ENCODE data around the gene PTGFR.
A peak's percentile ranks its signal among the peaks of the same experiment; 100 is the strongest.

PTGFR gene

DNA sequence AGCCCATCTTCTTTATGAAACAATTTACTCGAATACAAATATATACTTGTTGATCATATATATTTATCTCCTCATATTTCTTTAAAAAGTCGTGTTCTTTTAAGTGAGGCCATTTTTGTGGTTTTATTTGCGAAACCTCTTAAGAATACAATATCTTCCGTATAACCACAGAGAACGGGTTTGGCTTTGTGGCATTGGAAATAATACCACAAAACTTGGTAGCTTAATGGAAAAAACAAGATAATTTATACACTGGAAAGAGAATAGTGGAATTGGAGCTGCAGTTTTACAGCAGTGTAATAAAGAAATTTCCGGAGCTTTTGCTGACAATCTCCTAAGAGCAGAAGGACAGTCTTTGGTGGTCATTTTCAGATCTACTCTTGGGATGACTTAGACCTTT lies 29.4 kb downstream of the PTGFR start:
- no peak for DNase-seq (ENCODE audit: low read depth)

DNA sequence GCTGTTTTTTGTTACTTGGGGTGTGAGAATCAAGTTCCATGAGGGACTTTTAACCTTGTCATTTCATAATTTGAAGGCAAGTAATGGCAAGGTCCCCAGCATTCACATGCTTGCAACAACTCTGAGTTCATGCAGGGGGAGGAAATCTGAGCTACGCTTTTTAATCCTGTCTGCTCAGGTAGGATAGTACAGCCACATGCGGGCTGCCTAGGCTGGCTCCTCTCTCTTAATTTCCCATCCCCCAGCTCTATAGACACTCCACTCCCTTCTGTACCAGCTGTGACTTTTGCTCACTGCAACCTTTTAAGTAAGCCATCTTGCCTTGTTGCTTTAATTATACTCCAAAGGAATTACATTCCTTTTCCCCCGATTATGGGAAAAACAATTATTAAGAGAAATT lies 30.1 kb downstream of the PTGFR start:
- no peak for DNase-seq (ENCODE audit: low read depth)

DNA sequence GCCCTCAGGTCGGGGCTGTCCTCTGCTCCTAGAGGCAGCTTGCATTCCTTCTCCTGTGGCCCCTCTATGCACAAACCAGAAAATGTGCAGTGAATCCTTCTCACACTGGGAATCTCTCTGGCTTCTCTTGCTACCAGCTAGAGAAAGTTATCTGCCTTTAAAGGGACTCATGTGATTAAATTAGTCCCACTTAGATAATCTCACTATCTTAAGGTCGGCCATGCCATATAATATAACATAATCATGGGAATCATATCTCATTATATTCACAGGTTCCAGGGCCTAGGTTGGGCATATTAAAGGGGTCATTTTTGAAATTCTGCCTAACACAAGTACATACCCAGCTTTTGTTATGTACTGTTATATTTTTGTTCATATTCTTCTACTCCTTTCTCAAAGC lies 31.4 kb downstream of the PTGFR start:
- DNase-seq (ENCODE audit: low read depth) = no peak

DNA sequence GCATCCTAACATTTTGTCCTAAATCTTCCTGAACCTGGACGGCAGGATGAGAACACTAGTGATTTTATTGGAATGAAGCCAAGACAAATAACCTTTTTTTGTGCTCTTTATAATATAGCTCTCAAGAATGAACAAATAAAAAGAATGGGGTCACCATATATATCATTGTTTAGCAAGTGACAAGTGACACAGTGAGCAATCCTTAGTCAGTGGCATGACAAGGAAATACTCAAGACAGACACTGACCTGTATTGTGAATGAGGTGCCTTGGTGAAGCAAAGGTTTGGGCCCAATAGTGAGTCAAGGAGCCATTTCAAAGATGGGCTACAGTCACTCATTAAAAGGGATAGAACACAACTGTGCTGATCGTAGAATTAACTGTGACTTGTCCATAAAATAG lies 35.7 kb downstream of the PTGFR start:
- DNase-seq (ENCODE audit: low read depth) = no peak

DNA sequence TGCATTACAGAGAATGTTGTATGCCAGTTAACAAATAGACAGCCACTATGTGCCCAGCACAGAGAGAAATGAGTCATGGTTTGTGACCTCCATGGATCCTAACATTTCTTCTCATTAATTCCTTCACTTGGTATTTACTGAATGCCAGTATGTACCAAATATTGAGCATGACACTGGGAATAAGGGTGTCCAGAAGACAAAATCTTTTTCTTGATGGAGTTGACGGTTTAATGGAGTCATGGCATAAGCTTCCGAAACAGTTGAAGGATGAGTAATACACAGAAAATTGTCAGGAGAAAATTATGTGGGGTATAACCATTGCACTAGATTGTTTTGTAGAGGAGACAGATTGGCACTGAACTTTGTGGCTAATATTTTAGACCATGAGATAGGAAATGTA lies 36.9 kb downstream of the PTGFR start:
- no peak for DNase-seq (ENCODE audit: low read depth)

DNA sequence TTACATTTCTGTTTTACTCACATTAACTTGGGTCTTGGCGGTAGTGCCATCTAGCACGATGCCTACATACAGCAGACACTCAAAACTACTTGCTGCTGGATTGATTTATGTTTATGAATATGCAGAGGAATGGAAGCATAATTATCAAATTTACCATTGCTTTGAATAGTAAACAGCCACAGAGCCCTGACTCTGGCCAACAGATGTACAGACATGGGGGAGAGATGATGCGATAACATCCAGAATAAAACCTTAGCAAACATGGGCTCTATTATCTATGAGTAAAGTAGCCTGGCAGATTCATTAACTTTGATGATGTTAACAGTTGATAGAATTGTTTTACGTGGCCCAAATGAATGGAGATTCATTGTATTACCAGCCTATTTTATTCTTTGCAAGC lies 42.8 kb downstream of the PTGFR start:
- DNase-seq (ENCODE audit: low read depth) = no peak

DNA sequence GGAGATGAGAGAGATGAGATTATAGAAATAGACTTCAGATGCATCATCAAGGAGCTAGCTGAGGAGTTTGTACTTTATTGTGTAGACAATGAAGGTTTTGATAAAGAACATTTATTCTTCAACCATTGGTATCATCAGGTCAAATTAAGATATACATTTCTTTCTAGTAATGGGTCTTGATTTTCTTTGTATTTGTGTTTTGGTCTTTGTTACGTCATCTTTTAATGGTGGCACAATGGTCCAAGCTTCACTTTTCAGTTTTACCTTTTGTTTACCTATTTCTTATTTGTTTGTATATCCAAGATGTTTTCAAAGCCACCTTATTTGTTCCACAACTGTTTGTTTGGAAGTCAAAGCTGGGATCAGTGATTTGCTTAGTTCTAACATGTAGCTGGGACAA lies 44.5 kb downstream of the PTGFR start:
- DNase-seq (ENCODE audit: low read depth) = no peak

DNA sequence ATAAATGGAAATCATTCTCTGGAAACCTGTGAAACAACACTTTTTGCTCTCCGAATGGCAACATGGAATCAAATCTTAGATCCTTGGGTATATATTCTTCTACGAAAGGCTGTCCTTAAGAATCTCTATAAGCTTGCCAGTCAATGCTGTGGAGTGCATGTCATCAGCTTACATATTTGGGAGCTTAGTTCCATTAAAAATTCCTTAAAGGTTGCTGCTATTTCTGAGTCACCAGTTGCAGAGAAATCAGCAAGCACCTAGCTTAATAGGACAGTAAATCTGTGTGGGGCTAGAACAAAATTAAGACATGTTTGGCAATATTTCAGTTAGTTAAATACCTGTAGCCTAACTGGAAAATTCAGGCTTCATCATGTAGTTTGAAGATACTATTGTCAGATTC lies 45.7 kb downstream of the PTGFR start:
- DNase-seq (ENCODE audit: low read depth) = peak; percentile 54

DNA sequence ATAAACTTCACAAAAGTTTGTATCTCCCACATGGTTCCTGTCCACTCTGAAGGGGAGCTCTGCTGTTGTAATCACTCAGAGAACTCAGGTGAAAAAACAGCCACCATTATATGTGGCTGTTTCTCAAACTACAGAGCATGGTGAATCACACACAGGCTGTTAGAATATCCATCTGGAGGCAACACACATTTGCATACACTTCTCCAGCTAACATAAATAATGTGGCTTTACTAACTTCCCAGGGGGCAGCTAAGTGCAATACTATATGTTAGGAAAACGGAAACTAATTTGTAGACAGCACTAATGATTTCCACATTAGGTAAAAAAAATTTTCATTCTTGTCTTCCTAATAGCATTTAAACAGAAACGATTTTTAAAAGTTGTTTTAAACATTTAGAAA lies 49.3 kb downstream of the PTGFR start:
- DNase-seq (ENCODE audit: low read depth) = peak; percentile 36

DNA sequence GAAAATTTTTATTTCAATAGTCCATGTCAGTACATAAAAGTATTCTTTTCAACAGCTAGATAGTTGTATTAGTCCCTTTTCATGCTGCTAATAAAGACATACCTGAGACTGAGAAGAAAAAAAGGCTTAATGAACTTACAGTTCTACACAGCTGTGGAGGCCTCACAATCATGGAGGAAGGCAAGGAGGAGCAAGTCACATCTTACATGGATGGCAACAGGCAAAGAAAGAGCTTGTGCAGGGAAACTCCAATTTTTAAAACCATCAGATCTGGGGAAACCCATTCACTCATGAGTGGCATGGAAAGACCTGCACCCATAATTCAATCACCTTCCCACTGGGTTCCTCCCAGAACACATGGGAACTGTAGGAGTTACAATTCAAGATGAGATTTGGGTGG lies 50.7 kb downstream of the PTGFR start:
- no peak for DNase-seq (ENCODE audit: low read depth)

DNA sequence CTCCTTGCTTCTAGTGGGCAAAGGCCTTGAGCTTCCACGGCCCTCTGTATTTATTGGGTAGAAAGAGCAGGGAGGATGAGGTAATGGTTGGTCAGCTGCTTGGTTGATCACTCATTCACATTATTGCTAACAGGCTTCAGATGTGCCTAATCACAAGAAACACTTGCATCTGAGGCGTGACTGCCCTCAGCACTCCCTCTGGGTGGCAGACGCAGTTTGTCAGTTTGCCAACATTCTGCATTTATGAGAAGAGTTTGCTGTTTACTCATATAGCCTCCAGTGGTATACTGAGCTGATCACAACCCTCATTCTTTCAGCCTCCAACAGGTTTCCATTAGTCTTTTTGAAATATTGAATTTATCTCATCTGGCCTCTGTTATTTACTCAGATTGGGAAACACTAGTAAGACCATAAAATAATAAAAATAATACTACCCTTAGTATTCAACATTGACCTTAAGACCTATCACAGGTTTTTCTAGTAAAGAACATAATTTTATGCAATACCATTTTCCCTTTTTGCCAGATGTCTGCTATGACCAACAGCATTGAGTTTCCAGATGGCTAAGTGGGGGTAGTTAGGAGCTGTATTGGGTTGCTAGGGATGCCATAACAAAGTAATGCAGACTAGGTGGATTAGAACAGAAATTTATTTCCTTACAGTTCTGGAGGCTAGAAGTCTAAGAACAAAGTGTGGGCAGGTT lies 53.3 kb downstream of the PTGFR start:
- no peak for DNase-seq (ENCODE audit: low read depth)

DNA sequence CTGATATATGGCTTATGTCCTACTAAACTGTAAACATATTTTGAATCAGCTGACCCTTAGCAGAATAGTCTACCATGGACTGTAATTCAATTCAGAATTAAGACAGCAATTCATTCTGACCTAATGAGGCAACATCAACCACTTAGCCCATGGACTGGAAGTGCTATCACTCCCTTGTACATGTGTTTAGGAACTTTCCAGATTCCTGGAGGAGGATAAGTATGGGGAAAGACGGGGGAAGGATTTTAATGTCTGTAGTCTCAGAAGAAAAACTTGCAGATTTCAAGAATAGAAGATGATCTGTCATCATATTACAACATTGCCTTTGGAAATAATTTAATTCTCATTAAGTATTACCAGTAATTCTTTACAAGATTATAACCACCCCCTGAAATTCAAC lies 56.3 kb downstream of the PTGFR start:
- DNase-seq (ENCODE audit: low read depth) = no peak

DNA sequence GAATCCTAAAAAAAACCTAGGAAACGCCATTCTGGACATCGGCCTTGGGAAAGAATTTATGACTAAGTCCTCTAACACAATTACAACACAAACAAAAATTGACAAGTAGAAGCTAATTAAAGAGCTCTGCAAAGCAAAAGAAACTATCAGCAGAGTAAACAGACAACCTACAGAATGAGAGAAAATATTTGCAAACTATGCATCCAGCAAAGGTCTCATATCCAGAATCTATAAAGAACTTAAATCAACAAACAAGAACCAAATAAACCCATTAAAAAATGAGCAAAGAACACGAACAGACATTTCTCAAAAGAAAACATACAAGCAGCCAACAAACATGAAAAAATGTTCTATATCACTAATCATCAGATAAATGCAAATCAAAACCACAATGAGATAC lies 58.6 kb downstream of the PTGFR start:
- DNase-seq (ENCODE audit: low read depth) = no peak

DNA sequence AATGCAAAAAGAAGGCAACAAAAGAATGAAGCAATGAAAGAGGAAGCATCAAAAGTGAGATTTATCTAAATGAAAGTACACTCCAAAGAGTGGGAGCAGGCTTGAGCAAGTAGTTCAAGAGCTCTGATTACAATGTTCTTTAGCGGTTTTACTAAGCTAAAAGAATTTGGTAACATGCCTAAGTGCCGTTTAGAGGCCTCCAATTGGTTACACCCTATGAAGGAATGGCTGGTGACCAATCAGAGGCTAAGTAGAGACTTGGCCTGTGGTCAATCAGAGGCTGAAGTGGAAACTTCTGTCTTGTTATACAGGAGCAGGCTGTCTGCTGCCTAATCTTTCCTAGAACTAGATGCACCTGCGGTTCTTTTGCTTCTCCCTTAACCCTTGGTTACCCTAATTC lies 59.1 kb downstream of the PTGFR start:
- no peak for DNase-seq (ENCODE audit: low read depth)

DNA sequence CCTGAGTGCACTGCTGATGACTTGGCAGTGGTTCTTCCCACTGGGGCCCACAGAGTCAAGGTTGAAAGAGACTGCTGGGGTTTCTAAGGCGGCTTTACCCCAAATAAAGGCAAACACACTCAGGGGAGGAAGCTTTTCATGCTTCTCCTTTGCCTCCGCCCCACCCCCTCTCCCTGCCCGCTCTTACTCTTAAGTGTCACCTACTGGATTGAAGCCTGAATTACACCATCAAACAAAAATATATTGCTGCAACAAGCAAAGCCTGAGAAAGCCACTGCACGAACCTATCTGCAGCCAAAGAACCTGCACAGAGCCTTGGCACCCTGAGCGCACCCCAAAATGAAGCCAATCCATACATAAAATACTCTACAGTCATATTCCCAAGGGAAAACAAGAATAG lies 63.1 kb downstream of the PTGFR start:
- DNase-seq (ENCODE audit: low read depth) = peak; percentile 30

DNA sequence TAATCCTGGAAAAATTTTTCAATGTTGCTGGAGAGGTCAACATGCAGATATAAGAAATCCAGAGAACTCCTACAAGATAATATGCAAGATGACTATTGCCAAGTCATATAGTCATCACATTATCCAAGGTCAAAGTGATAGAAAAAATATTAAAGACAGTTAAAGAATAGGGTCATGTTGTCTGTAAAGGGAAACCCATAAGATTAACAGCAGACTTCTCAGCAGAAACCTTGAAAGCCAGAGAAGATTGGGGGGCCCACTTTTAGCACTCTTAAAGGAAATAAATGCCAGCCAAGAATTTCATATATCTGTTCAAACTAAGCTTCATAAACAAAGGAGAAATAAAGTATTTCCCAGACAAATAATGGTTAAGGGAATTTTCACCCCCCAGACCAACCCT lies 64.1 kb downstream of the PTGFR start:
- DNase-seq (ENCODE audit: low read depth) = no peak

DNA sequence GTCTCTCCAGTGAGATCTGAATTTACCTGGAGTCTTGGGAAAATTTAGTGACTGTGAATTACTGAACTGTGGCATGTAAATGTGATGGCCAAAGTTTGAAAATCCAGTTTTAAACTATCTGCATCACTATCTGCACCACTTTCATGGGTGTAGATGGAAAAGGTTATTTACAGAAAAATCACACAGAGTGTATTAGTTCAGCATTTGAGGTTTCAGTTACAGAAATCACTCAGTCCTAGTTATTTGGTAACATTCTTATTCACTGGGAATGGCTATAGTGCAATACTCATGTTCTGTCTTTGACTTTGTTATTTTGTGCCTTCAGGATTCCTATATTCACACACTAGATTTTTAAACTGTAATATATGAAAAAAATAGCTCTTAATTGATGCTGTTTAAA lies 68.9 kb downstream of the PTGFR start:
- DNase-seq (ENCODE audit: low read depth) = no peak

DNA sequence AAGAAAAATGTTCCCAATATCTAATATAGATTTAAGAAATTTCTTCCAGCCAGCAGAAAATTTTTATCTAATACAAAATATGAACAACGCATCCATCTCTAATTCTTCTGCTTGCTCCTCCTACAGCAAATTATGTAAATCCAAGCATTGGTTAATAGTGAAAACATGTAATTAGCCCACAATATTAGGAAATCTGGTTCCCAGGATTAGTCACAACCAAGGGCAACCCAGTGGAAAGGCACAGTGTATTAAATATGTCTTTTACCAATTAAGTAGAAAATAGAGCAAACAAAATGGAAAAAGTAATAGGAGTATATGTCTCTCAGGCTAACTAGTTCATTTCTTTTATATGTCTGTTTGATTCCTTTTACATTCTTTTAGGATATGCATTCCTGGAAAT lies 70.0 kb downstream of the PTGFR start:
- DNase-seq (ENCODE audit: low read depth) = no peak

DNA sequence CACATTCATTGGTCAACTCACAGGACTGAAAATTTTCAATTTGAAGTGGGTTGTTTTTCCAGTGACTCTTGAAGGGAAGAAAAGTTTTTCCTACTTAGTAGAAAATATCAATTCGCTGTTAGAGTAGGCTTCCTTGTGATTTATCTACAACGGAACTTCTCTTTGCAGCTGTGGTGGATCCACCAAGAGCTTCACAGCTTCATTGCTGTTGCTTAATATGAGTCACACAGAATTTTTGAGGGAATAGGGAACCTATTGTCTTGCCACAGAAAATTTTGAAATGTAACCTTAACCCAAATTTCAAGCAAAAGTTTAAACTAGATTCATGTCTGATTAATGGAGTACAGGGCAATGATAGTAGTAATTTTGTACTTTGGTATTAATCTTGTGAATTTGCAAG lies 71.1 kb downstream of the PTGFR start:
- no peak for DNase-seq (ENCODE audit: low read depth)

DNA sequence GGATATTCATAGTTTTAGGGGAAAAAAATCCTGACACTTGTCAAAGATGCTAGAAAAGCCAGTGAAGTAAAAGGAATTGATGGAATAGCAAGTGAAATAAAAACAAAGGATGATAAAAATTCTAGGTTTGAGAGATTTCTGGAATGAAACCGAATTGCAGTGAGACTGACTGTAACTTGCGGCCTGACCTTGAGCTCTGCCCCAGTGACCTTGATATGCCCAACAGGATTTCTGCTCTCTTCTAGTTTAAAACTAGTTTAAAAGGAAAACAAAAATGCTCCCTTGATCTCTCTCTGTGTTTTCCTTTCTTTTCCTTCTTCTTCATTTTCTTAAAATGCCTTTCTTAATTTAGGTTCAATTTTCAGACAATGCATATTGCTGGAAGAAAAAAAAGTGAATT lies 74.6 kb downstream of the PTGFR start:
- DNase-seq (ENCODE audit: low read depth) = no peak

DNA sequence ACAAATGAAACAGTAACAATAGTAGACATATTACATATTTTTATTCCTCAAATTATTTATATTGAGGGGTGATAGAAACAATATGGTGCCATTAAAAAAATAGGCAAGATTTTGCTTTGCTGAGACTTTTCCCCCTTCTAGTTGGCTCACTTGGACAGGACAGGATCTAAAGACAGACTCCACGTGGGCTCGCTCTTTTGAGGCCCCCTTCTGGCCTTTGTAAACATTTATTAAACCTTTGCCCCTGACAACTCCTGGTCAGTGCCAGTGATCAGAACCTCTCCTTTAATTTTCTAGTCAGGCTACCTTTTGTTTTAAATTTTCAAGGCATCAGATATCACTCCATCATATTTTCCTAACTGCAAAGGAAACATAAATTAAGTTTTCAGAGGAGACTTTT lies 79.8 kb downstream of the PTGFR start:
- DNase-seq (ENCODE audit: low read depth) = no peak

DNA sequence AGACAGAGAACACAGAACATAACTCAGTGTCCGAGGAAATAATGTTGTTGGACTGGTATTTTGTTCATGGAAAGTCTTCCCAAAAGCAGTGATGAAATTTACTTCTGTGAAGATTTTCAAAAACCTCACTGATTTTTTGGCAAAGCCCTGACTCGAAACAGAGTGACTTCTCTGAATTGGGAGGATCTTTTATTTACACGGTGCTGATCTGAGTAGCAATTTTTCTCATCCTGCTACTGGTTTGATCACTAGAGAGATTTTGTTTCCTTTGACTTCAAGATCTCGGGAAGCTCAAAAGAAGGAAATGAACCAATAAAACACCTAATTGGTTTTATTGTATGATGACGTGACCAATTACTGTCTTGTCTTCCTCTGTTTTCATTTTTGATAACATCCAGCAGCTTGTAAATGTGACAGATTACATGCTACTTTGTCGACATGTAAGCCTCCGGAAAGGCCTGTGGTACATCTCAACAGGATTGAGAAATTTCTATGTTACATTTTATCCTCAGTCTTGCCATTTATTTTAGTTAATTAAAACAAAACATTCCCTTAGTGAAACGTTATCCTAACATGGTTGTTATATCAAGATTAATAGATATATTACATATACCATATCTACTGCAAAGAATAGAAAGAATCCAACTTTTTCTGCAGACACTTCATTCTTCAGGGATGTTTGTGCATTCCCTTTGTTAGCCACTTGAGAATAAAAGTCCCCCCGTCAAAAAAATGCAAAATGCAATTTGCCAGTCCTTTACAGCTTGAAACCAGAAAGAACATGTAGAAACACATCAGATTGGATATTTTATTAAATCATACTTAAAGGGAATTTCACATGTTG lies 86.7 kb downstream of the PTGFR start:
- peak; percentile 11 for DNase-seq (ENCODE audit: low read depth)

DNA sequence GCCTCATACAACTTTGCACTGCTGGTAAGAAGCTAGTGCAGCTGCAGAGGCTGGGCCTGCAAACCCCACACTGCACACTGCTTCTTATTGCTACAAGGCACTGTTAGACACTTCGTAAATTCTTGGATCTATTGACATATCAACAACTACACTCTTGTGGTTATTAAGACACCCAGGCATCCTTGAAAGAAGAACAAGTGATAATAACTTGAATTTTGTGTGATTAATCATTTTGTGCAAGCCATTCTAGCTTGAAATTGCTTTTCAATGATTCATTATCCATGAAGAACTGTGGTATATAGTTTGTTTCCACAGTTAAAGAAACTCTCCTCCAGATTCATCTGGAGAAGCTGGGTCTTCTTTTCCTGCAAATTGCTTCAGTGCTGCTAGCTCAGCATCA lies 95.8 kb downstream of the PTGFR start:
- DNase-seq (ENCODE audit: low read depth) = peak; percentile 74

DNA sequence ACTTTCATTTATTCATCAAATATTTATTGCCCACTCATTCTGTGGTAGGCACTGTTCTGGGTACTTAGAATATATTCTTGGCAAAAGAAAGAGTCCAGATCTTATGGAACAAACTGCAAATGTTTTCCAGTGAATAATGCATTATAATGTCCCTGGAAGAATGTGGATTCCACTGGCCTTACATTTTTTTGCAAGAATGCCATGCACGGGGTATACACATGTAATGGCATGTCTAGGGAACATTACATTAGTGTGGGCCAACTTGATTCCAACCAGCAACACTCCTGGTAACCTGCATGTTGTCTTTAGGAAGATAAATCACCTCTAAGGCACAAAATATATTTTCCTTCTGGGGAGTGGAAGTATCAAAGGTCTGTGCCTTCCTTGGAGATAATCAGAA lies 96.4 kb downstream of the PTGFR start:
- no peak for DNase-seq (ENCODE audit: low read depth)
